ENCODE data around the gene RPL27A.

Gene RPL27A

DNA sequence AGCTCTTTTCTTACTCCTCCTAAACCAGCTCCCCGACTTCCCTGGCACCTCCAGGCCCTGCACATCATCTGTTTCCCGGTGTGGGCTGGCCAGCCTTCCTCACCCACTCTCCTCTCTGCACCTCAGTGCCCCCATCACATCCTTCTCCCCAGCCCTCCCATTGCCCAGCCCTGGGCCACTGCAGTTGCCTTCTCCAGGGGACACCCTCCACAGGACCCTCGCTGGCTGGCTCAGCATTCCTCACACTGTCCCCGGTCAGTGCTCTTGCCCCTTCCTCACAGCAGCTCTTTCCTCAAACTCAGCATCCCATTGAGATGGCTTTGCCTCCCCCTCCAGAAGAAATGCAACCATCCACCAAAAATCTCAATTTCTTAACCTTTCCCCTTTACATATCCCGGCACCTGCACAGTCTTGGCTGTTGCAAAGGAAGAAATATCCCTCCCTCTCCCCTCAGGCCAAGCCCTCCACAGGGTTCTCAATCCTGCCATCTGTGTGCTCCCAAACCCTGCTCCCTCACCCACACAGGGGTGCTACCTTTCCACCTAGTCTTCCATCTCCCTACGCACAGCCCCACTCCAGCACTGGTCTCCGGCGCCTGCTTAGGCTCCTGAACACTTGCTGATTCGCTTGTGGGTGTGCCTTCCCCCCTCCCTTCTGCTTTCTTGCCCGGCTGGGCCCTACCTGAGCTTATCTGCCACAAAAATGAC, 19.5 kb downstream of the RPL27A start:
- H3K4me1 Mint-ChIP-seq (ENCODE audit: low read depth), result no peaks in the 10 kb centered on the region
- H3K27ac Mint-ChIP-seq, result no peak overlapping the region
- H3K27me3 Mint-ChIP-seq, result no peaks in the 10 kb centered on the region
- H3K9me3 Mint-ChIP-seq, result no peaks in the 10 kb centered on the region
- H3K4me3 Mint-ChIP-seq, result no peak overlapping the region
- no peaks in the 10 kb centered on the region for H3K36me3 Mint-ChIP-seq (ENCODE audit: low read depth)

DNA sequence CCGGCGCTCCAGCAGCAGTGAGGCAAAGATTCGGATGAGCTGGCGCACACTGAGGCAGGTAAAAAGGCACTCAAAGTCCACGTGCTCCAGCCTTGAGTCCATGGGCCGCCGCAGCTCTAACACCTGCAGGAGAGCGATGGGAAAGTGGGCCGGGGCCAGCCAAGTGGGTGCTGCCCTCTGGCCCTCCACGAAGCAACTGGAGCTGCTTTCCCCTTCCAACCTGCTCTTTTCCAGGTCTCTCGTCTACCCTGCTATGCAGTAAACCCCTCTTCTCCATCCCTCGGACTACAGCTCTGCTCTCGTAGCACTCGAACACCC, 20.0 kb downstream of the RPL27A start:
- no peaks in the 10 kb centered on the region for H3K9me3 Mint-ChIP-seq
- no peaks in the 10 kb centered on the region for H3K27me3 Mint-ChIP-seq
- no peaks in the 10 kb centered on the region for H3K36me3 Mint-ChIP-seq (ENCODE audit: low read depth)
- H3K27ac Mint-ChIP-seq, result no peak overlapping the region
- no peaks in the 10 kb centered on the region for H3K4me1 Mint-ChIP-seq (ENCODE audit: low read depth)
- no peak overlapping the region for H3K4me3 Mint-ChIP-seq

DNA sequence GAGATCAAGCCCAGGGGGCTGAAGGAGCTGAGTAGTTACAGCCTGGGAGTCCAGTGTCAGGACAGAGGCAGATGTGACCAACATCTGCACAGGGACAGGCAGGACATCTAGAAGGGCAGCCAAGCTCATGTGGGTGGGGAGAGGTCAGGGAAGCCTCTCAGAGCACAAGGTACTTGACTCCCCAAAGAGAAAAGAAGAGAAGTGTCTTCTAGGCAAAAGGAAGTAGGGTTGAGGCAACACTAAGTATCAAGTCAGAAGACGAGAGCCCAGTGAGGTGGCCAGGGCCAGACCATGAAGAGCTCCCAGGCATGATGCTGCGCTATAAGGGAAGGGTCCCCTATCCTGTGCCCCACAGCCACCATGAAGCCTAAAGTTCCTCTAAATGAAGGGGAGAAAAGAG, 21.5 kb downstream of the RPL27A start:
- H3K4me3 Mint-ChIP-seq, result no peak overlapping the region
- H3K36me3 Mint-ChIP-seq (ENCODE audit: low read depth), result no peaks in the 10 kb centered on the region
- no peak overlapping the region for H3K27ac Mint-ChIP-seq
- no peaks in the 10 kb centered on the region for H3K27me3 Mint-ChIP-seq
- H3K4me1 Mint-ChIP-seq (ENCODE audit: low read depth), result no peaks in the 10 kb centered on the region
- no peaks in the 10 kb centered on the region for H3K9me3 Mint-ChIP-seq

DNA sequence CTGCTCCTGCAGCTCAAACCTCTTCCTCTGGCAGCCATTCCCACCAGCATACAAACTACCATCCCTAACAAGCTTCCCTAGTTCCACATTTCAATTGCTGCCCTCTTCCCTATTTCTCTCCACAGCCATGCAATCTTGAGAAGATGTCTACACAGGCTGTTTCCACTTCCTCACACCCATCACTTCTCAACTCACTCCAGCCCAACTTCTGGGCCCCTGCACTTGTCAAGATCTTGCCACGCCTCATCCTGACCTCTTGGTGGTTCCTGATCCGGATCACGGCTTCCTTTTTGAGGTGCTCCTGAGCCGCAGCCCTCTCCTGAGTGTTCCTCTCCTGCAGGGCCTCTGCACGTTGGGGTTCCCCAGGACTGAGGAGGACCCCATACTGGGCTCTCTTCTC, 22.6 kb downstream of the RPL27A start:
- H3K9me3 Mint-ChIP-seq, result no peaks in the 10 kb centered on the region
- H3K27me3 Mint-ChIP-seq, result no peaks in the 10 kb centered on the region
- H3K36me3 Mint-ChIP-seq (ENCODE audit: low read depth), result no peaks in the 10 kb centered on the region
- no peak overlapping the region for H3K4me3 Mint-ChIP-seq
- H3K27ac Mint-ChIP-seq, result no peak overlapping the region
- no peaks in the 10 kb centered on the region for H3K4me1 Mint-ChIP-seq (ENCODE audit: low read depth)

DNA sequence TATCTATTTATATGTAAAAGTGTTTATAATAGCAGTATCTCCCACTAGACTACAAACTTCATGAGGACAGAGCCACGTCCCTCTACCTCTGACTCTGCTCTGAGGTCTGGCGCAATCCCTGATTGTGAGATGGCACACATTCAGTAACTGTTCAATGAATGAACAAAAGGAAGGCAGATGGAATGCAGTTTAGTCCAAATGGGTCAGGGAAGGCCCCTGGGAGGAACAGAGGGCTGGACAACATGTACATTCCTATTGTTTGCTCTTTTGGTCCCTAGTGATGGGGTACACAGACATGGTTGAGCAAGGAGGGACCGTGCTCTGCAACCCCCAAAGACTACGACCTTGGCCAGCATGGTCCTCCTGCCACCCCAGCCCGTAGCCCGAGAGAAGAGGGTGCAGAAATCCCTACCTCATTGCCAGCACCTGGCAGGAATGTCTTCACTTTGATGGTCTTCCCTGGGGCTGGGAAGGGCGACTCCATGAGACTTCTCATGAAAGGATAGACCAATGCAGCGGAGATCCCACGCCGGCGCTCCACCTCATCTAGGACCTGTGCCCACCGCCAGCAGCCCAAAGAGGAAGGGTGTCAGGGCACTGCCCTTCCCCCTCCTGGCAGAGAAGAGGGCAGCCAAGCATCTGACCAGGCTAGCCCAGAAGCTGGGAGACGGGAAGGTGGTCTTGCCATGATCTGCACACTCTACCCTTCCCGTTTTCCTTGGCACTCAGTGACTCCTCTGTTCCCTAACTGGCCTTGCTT, 24.3 kb downstream of the RPL27A start:
- Mint-ChIP-seq H3K9me3 (no peaks in the 10 kb centered on the region), H3K27ac (no peak overlapping the region), H3K27me3 (no peaks in the 10 kb centered on the region), H3K36me3 (ENCODE audit: low read depth) (no peaks in the 10 kb centered on the region), H3K4me3 (no peak overlapping the region), H3K4me1 (ENCODE audit: low read depth) (no peaks in the 10 kb centered on the region)

DNA sequence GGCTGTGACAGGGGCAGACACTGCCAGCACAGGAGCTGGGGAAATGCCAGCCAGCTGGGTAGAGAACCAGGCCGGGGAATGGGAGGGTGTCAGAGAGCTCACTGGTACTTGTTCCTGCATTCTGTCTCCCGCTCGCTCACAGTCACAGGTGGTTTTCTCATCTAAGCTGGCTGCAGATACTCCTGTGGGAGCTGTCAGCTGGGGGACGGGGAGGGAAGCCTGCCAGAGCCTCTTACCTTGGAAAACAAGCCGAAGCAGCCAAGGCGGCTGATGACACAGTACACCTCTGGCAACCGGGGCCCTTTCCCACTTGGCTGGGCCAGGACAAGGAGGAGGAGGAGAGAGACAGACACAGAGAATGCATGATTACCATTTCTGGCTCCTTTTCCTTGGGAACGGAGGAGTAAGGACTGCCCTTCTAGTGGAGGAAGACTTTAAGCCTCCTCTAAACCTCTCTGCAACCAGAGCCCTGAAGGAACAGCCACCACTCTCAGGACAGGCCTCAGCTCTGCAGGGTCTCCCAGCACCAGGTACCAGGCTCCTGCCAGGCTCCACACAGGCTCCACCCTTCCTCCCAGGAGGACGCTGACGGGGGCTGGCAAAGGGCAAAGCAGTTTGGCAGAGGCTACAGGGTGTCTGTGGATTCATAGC, 25.1 kb downstream of the RPL27A start:
- no peaks in the 10 kb centered on the region for H3K4me1 Mint-ChIP-seq (ENCODE audit: low read depth)
- H3K27me3 Mint-ChIP-seq, result no peaks in the 10 kb centered on the region
- H3K36me3 Mint-ChIP-seq (ENCODE audit: low read depth), result no peaks in the 10 kb centered on the region
- H3K9me3 Mint-ChIP-seq, result no peaks in the 10 kb centered on the region
- no peak overlapping the region for H3K27ac Mint-ChIP-seq
- no peak overlapping the region for H3K4me3 Mint-ChIP-seq

DNA sequence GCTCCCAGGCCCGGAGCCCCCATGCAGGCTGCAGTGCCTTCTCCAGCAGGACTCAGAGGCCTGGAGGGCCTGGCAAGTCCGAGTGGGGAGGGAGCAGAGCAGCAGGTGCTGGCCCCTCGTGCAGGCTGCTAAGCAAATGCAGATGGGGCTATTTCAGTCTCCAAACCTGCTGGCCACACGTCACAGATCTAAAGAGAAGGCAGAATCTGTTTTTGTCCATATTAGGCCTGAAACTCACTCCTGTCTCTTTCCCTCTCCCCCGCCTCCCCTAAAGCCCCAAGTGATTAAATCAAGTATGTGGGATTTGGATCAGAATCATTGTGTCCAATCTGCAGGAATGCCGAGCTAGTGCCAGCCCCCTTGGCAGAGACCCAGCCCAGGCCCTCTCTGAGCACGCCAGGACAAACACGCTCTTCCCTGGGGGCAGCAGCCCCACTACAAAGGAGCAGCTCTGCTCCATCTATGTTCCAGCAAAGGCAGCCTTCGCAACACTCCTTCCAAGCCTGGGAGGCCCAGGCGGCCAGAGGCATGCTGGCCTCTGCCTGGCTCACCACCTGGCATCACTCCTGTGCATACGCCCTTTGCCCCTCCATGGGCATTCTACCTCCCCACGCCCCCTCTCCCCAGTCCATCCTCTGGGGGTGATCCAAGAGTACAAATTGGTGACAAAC, 26.5 kb downstream of the RPL27A start:
- Mint-ChIP-seq H3K9me3 (no peaks in the 10 kb centered on the region), H3K4me1 (ENCODE audit: low read depth) (no peaks in the 10 kb centered on the region), H3K27ac (no peak overlapping the region), H3K4me3 (no peak overlapping the region), H3K36me3 (ENCODE audit: low read depth) (no peaks in the 10 kb centered on the region), H3K27me3 (no peaks in the 10 kb centered on the region)

DNA sequence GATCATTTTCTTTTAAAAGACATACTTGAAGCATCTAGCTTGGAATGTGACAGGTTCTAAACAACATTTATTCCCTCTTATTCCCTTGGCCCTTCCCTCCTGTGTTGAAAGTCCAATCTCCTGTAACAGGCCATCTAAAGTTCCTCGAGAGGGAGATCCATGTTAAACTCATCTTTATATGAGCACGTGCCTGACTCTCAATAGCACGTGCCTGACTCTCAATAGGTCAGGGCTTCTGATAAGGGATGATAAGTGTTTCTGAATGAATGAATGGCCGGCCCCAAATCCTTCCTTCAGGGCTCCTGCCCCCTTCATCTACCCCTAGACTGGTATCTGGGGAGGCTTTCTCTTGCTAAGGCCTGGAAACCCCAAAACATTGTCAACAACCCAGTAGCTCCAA, 27.2 kb downstream of the RPL27A start:
- Mint-ChIP-seq H3K36me3 (ENCODE audit: low read depth) (no peaks in the 10 kb centered on the region), H3K27ac (no peak overlapping the region)

DNA sequence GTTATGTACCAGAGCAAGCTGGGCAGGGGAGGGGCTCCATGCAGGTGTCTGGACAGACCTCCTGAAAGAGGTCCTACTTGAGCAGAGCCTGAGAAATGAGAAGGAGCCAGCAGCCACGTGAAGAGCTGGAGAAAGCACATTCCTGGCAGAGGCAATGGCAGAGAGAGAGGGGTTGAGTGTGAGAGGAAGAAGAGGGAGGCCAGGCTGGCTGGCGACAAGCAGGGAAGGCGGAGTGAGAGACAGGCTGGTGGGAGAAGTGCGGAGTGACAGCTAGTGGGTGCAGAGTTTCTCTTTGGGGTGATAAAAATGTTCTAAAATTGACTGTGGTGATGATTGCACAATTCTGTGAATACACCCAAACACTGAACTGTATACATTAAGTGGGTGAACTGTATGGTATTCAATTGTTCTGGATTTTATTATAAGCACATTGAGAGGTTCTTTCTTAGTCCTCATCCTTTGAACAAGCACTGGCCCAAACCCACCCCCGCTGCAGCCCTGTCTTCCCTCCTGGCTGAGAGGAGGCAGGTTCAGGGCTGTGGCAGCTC, 29.4 kb downstream of the RPL27A start:
- no peak overlapping the region for H3K4me3 Mint-ChIP-seq
- H3K9me3 Mint-ChIP-seq, result no peaks in the 10 kb centered on the region
- no peaks in the 10 kb centered on the region for H3K27me3 Mint-ChIP-seq
- H3K4me1 Mint-ChIP-seq (ENCODE audit: low read depth), result no peaks in the 10 kb centered on the region
- no peak overlapping the region for H3K27ac Mint-ChIP-seq
- no peaks in the 10 kb centered on the region for H3K36me3 Mint-ChIP-seq (ENCODE audit: low read depth)

More for the DNA sequence above, 27.2 kb downstream of the RPL27A start:
- Mint-ChIP-seq H3K9me3 (no peaks in the 10 kb centered on the region), H3K27me3 (no peaks in the 10 kb centered on the region), H3K4me1 (ENCODE audit: low read depth) (no peaks in the 10 kb centered on the region), H3K4me3 (no peak overlapping the region)

DNA sequence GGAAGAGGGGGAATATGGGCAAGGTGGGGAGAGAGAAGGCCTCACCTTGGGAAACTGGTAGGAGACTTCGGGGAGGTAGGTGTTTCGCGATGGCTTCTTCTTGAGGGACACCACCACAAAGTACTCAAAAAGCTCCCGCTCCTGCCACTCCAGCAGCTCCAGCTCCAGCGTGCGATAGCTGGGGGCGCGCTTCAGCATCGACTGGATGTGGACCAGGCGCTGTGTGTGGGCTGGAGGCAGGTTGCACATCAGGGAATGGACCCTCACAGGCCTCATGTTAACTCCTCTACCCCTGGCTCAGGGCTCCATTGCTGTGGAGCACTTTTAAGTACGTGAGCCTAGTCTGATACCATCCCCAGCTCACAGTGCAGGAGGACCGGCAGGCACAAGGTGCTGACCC, 29.9 kb downstream of the RPL27A start:
- no peak overlapping the region for H3K4me3 Mint-ChIP-seq
- H3K9me3 Mint-ChIP-seq, result no peaks in the 10 kb centered on the region
- H3K27me3 Mint-ChIP-seq, result no peaks in the 10 kb centered on the region
- H3K4me1 Mint-ChIP-seq (ENCODE audit: low read depth), result peaks cover 4% of the 10 kb centered on the region
- H3K27ac Mint-ChIP-seq, result no peak overlapping the region
- no peaks in the 10 kb centered on the region for H3K36me3 Mint-ChIP-seq (ENCODE audit: low read depth)

DNA sequence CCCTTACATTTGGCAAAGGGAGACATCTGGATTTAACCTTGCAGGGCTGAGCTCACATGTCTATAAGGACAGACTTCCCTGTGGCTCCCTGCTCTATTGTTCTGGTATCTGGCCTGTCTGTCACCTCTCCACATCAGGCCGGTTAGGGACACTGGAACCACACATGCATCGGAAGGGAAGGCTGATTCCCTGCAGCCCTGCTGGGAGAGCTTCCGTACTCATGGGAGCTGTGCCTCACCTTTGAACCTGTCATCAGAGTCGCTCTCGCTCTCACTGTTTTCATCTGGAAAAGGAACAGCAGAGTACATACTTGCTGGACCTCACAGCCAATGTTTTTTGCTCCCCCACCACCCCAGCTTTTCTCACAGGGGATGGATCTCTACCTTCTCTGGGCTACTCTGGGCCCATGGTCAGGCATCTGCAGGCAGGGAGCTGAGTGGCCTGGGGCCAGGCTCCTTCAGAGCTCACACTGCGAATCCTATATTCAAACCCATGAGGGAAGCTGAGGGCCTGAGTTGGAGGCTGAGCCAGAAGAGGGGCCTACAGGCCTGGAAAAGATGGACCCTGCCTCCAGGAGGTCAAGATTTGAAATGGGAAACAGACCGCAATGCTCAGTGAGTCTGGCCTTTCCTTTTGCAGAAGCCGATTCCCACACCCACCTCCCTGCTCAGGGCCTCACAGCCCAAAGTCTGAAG, 31.3 kb downstream of the RPL27A start:
- H3K36me3 Mint-ChIP-seq (ENCODE audit: low read depth), result no peaks in the 10 kb centered on the region
- no peak overlapping the region for H3K27ac Mint-ChIP-seq
- H3K9me3 Mint-ChIP-seq, result no peaks in the 10 kb centered on the region
- H3K4me3 Mint-ChIP-seq, result no peak overlapping the region
- no peaks in the 10 kb centered on the region for H3K27me3 Mint-ChIP-seq
- peaks cover 6% of the 10 kb centered on the region for H3K4me1 Mint-ChIP-seq (ENCODE audit: low read depth)

DNA sequence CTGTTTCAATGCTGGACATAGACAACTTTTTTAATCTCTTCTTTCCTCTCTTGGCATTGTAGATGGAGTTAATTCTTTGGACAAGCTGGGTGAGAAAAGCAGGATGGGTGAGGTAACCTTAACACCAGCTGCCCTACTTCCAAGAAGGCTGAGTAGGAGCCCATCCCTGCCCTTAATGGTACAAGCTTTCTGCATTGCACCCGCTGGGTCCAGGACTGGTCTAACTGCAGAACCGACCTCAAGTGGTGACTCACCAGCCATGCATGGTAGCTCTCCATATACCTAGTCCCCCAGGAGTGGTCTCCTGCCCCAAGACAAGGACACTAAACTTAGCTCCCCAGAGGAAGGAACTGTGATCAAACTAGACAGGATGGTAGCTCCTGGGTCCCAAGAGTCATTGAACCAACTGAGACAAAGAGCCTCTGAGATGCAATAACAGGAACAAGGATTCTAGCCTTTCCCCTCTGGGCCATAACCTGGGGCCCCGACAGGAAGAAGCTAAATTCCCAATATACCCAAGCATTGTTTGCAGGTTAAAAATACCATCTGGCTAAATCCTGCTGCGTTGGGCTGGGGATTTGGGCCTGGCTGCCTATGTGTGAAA, 32.1 kb downstream of the RPL27A start:
- peaks cover 6% of the 10 kb centered on the region for H3K4me1 Mint-ChIP-seq (ENCODE audit: low read depth)
- H3K27me3 Mint-ChIP-seq, result no peaks in the 10 kb centered on the region
- no peak overlapping the region for H3K27ac Mint-ChIP-seq
- no peak overlapping the region for H3K4me3 Mint-ChIP-seq
- H3K36me3 Mint-ChIP-seq (ENCODE audit: low read depth), result no peaks in the 10 kb centered on the region
- H3K9me3 Mint-ChIP-seq, result no peaks in the 10 kb centered on the region

DNA sequence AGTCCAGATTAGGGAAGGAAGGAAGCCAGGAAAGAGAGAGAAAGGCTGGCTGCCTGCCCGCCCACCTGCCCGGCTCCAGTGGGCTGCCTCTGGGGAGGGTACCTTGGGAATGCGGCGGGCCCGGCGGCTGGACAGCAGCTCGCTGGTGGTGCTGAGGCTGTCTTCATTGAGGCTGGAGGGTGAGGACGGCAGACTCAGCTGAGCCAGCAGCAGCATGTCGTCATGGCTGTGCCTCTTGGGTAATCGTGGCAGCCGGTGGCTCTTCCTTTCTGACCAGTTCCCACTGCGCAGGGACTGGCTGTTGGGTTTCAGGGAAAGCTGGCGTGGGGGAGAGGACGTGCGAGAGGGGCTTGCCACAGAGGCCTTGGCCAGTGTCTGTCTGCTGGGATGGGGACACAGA, 32.9 kb downstream of the RPL27A start:
- peaks cover 2% of the 10 kb centered on the region for H3K27me3 Mint-ChIP-seq
- no peak overlapping the region for H3K4me3 Mint-ChIP-seq
- H3K36me3 Mint-ChIP-seq (ENCODE audit: low read depth), result no peaks in the 10 kb centered on the region
- no peak overlapping the region for H3K27ac Mint-ChIP-seq
- H3K4me1 Mint-ChIP-seq (ENCODE audit: low read depth), result peaks cover 6% of the 10 kb centered on the region
- no peaks in the 10 kb centered on the region for H3K9me3 Mint-ChIP-seq

DNA sequence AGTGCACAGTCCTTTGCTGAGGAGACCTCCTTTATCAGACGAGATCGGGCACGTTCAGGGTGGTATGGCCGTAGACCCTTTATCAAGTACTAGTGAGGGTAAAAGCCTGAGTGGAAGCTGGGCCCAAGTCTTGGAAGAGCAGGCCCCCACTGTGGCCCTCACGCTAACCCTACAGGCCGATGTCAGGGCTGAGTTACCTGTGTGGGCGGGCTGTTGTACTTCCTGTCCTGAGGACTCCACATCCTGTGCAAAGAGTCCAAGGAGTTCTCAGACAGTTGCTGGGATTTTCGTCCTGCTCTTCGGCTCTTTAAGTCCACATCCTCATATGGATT, 34.9 kb downstream of the RPL27A start:
- H3K27ac Mint-ChIP-seq, result no peak overlapping the region
- no peaks in the 10 kb centered on the region for H3K9me3 Mint-ChIP-seq
- no peak overlapping the region for H3K4me3 Mint-ChIP-seq
- H3K27me3 Mint-ChIP-seq, result peaks cover 4% of the 10 kb centered on the region
- peaks cover 6% of the 10 kb centered on the region for H3K4me1 Mint-ChIP-seq (ENCODE audit: low read depth)
- no peaks in the 10 kb centered on the region for H3K36me3 Mint-ChIP-seq (ENCODE audit: low read depth)

Measured in stimulated activated naive CD8-positive, alpha-beta T cell treated with anti-CD3 and anti-CD28 coated beads, Interleukin-15, Interleukin-2, amounts not matched to agents 100 ng/mL and 50 ng/mL, for 24 hours (primary cell).